Bronchial epithelial cell (primary cell): ENCODE results near the gene MAPK4. TPM values are rescaled to one million over a fixed set of nuclear protein-coding genes. Genes with fewer than 3 reads are reported as not detected.

Source experiments
- DNase-seq: peaks from one replicate; pipeline ENCODE4 v3.0.0-alpha.2; 2010; ENCODE audit warnings: low read depth
- FAIRE-seq: peaks from 2 replicates; lab custom pipeline; 2011; peaks lifted over from hg19 to GRCh38; lab: Jason Lieb, UNC
- H3K27me3 ChIP-seq: 2 replicates; pipeline ENCODE4 v1.5.1; 2011; ENCODE audit warnings: low read length; ENCODE audit not compliant: control insufficient read depth, insufficient read depth
- H3K36me3 ChIP-seq: 2 replicates; pipeline ENCODE4 v1.5.1; 2011; ENCODE audit warnings: low read length; ENCODE audit not compliant: control insufficient read depth, insufficient read depth
- H3K4me3 ChIP-seq: 2 replicates; pipeline ENCODE4 v1.5.1; 2011; ENCODE audit warnings: mild to moderate bottlenecking, low read depth, low read length, control low read depth
- CTCF ChIP-seq: IDR thresholded peaks from 2 replicates; pipeline ENCODE4 v1.5.1; 2011; ENCODE audit warnings: mild to moderate bottlenecking, moderate library complexity, low read length, control low read depth, inconsistent platforms; ENCODE audit not compliant: insufficient read depth, severe bottlenecking
- total RNA-seq: library from RNA; depleted of rRNA; stranded (reverse); fragments of >200 nt; gene quantifications from 2 replicates; pipeline ENCODE4 v1.2.1, GENCODE V29; 2014

The MAPK4 gene
- total RNA-seq, 1 donor from 2014 or later: not detected

GRCh38 chr18:50638016-50638883, 78.4 kb downstream of the MAPK4 start:
- Histone ChIP-seq H3K27me3 (no peaks in the 10 kb centered on the region), H3K36me3 (no peaks in the 10 kb centered on the region), H3K4me3 (no peak overlapping the region)
- no peak for TF ChIP-seq CTCF
- no peak for DNase-seq
- FAIRE-seq: no peak

DNA sequence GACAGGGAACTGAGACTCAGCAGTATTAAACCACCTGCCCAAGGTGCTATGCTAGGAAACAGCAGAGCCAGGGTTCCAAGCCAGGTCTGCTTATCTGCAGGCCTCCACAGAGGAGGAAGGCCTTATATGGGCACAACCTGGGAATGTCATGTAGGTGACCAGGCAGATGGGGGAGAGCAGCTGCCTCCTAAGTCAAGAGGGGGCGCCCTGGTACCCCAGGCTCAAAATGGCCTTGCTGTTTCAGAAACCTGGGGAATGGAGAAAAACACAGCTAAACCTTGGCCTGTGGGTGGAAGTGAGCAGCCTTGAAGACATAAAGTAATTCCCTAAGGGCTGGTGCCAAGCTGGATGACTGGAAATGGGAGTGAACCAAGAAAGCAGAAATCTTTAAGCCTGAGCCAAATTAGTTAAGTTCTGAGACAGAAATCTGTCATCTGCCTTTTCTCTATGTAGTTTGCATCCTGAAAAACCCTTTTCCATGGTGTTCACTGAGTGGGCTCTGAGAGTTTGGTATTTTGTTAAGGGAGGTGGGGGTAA, 79.1 kb downstream of the MAPK4 start:
- FAIRE-seq (no peak), DNase-seq (no peak)
- Histone ChIP-seq H3K27me3 (no peaks in the 10 kb centered on the region), H3K36me3 (no peaks in the 10 kb centered on the region), H3K4me3 (no peak overlapping the region)
- TF ChIP-seq CTCF: no peak

- FAIRE-seq (no peak), DNase-seq (no peak)
- H3K27me3 ChIP-seq: no peaks in the 10 kb centered on the region
- H3K36me3 ChIP-seq: no peaks in the 10 kb centered on the region
- H3K4me3 ChIP-seq: no peak overlapping the region
- no peak for TF ChIP-seq CTCF
Observed at GRCh38 chr18:50639711-50640110, 79.8 kb downstream of the MAPK4 start.

DNA sequence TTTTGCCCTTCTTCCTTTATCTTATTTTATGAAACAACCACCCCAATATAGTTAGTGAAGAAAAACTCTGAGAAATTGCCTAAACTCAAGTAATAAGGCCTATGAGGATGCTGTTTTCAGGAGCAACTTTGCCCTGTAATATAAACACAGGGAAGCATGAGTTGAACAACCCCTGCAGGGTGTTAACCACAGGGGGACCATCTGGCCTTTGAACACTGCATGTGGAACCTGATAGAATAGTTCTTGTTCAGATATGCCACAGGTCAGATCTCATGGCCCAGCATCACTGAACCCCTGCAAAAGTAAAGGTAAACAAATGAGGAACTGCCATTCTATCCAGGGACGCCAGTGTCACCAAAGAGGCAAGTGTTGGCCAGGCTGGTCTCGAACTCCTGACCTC, 82.6 kb downstream of the MAPK4 start:
- Histone ChIP-seq H3K4me3 (no peak overlapping the region), H3K36me3 (no peaks in the 10 kb centered on the region), H3K27me3 (peaks cover 2% of the 10 kb centered on the region)
- DNase-seq (no peak), FAIRE-seq (no peak)
- no peak for TF ChIP-seq CTCF

GRCh38 chr18:50644146-50644545, 84.3 kb downstream of the MAPK4 start:
- no peak for TF ChIP-seq CTCF
- Histone ChIP-seq H3K36me3 (no peaks in the 10 kb centered on the region), H3K27me3 (peaks cover 4% of the 10 kb centered on the region), H3K4me3 (no peak overlapping the region)
- DNase-seq (no peak), FAIRE-seq (peak; percentile 7)
